H1 (cell line): Measurements from ENCODE around the gene PAX9. TPM values are rescaled to one million over a fixed set of nuclear protein-coding genes. Genes with fewer than 3 reads are reported as not detected.

ENCODE experiments used
- ATF3 ChIP-seq: IDR thresholded peaks from 2 replicates; pipeline ENCODE4 v1.6.1; 2011; ENCODE audit warnings: low read depth, mild to moderate bottlenecking, low read length; ENCODE audit not compliant: insufficient read depth
- CBX8 ChIP-seq: fragments of 300-800, 300-1000 bp; sonication (generic); IDR thresholded peaks from 2 replicates; pipeline ENCODE4 v1.7.1; 2016; ENCODE audit warnings: low read depth, low read length, borderline replicate concordance
- E2F6 ChIP-seq: IDR thresholded peaks from 2 replicates; pipeline ENCODE4 v1.6.1; 2012; ENCODE audit warnings: inconsistent platforms
- EGR1 ChIP-seq: IDR thresholded peaks from 2 replicates; pipeline ENCODE4 v1.6.1; 2011; ENCODE audit warnings: low read depth, low read length, borderline replicate concordance
- EZH2 ChIP-seq: fragments of 200-600 bp; sonication (generic); IDR thresholded peaks from 2 replicates; pipeline ENCODE4 v1.7.1; 2012; ENCODE audit warnings: low read depth, mild to moderate bottlenecking, moderate library complexity, low read length, inconsistent platforms; ENCODE audit not compliant: severe bottlenecking
- HDAC2 ChIP-seq, 2 experiments: fragments of 300-600 bp in 1 of 2; sonication (generic) in 1 of 2; IDR thresholded peaks; 2 replicates each; pipeline ENCODE4 v1.6.1; 2011 to 2012; ENCODE audit warnings: low read depth in 2 of 2, low read length in 2 of 2, mild to moderate bottlenecking in 2 of 2, moderate library complexity in 2 of 2, borderline replicate concordance in 1 of 2, inconsistent platforms in 1 of 2
- KDM5A ChIP-seq: fragments of 200-600 bp; IDR thresholded peaks from 2 replicates; pipeline ENCODE4 v1.7.1; 2012; ENCODE audit warnings: mild to moderate bottlenecking, low read length, inconsistent platforms, mixed read lengths
- NANOG ChIP-seq: IDR thresholded peaks from 2 replicates; pipeline ENCODE4 v1.6.1; 2011; ENCODE audit warnings: low read length, low read depth, mild to moderate bottlenecking, inconsistent platforms; ENCODE audit not compliant: insufficient read depth, poor library complexity, severe bottlenecking
- RAD21 ChIP-seq, 2 experiments: IDR thresholded peaks in 1 of 2; conservative IDR thresholded peaks in 1 of 2; 2 replicates each; pipeline ENCODE4 v1.6.1; 2011; ENCODE audit warnings: low read depth in 2 of 2, low read length in 2 of 2, improper control_type of control experiment in 1 of 2, inconsistent platforms in 1 of 2, mild to moderate bottlenecking in 1 of 2, moderate library complexity in 1 of 2
- RNF2 ChIP-seq: fragments of 200-900, 300-1000 bp; sonication (generic); IDR thresholded peaks from 2 replicates; pipeline ENCODE4 v1.7.1; 2016; ENCODE audit warnings: borderline replicate concordance, low read depth, mild to moderate bottlenecking, antibody characterized with exemption, low read length; ENCODE audit not compliant: poor library complexity, severe bottlenecking; ENCODE audit errors: missing control alignments
- SIN3A ChIP-seq, 2 experiments: IDR thresholded peaks in 1 of 2; conservative IDR thresholded peaks in 1 of 2; 2 replicates each; pipeline ENCODE4 v1.6.1; 2011 to 2012; ENCODE audit warnings: low read length in 2 of 2, improper control_type of control experiment in 1 of 2, low read depth in 1 of 2, mild to moderate bottlenecking in 1 of 2
- USF2 ChIP-seq: IDR thresholded peaks from 2 replicates; pipeline ENCODE4 v1.6.1; 2011; ENCODE audit warnings: low read length, improper control_type of control experiment
- YY1 ChIP-seq: IDR thresholded peaks from 2 replicates; pipeline ENCODE4 v1.6.1; 2011; ENCODE audit warnings: low read depth, mild to moderate bottlenecking, low read length
- polyA plus RNA-seq, 7 experiments: library from polyadenylated mRNA; depleted of rRNA in 3 of 7; stranded (reverse) in 5 of 7; unstranded in 2 of 7; fragments of >200 nt in 5 of 7; fragments of 200-250 nt in 2 of 7; gene quantifications; 1 replicate in 5 of 7; 2 replicates in 1 of 7; 4 replicates in 1 of 7; pipeline versions ENCODE4 v1.2.1 to v1.2.3, GENCODE V29; 2011 to 2013; ENCODE audit warnings: missing spikeins in 2 of 7, mixed read lengths in 2 of 7
- total RNA-seq: library from RNA; stranded (reverse); fragmentation: NEBNext Ultra II Directional; extraction: Animal tissue kit (Norgen Biotek cat#: 25700); gene quantifications from 2 replicates; pipeline ENCODE4 v1.2.1, GENCODE V29; 2021

Gene PAX9
- total and polyA plus RNA-seq, 2 of the 8 experiments (the other 6 are each of a cell fraction or from before 2014, with no cell fraction given): 0.05 TPM; not detected in 1

- TF ChIP-seq RNF2 (peak; percentile 54), RAD21 (IDR thresholded peaks at IDR 0.05 in 1 of 2, conservative IDR thresholded peaks at IDR 0.05 in 1 of 2; ENCODE audit: low read depth in 2 of 2, low read length in 2 of 2) (no peak), E2F6 (no peak), EGR1 (0 out of 2 replicates have a peak, but pooled peaks have one; percentile 8), EZH2 (peak; percentile 89), KDM5A (no peak), CBX8 (0 out of 2 replicates have a peak, but pooled peaks have one; percentile 13), USF2 (no peak), ATF3 (no peak), NANOG (no peak), HDAC2 (IDR thresholded peaks at IDR 0.05; ENCODE audit: borderline replicate concordance in 1 of 2, low read depth in 2 of 2, low read length in 2 of 2) (no peak), SIN3A (conservative IDR thresholded peaks at IDR 0.05 in 1 of 2, IDR thresholded peaks at IDR 0.05 in 1 of 2; ENCODE audit: low read depth in 1 of 2, low read length in 2 of 2) (no peak), YY1 (no peak)
These were observed 4.1 kb upstream of the PAX9 start (continued) for GRCh38 chr14:36657399-36658122.
